Ectodermal cell (in vitro differentiated cells): ENCODE data around the gene PNMA8C. TPM values are rescaled to one million over a fixed set of nuclear protein-coding genes. Genes with fewer than 3 reads are reported as not detected.
A peak's percentile ranks its signal among the peaks of the same experiment; 100 is the strongest.

ENCODE experiments used
- H3K27ac ChIP-seq: 2 replicates; pipeline ENCODE4 v1.7.0; 2013; ENCODE audit warnings: mild to moderate bottlenecking, low read depth, low read length; ENCODE audit not compliant: insufficient read depth, poor library complexity, severe bottlenecking
- H3K27me3 ChIP-seq: 2 replicates; pipeline ENCODE4 v1.7.0; 2013; ENCODE audit warnings: mild to moderate bottlenecking, low read length; ENCODE audit not compliant: insufficient read depth, control insufficient read depth, poor library complexity, severe bottlenecking
- H3K36me3 ChIP-seq: one replicate; pipeline ENCODE4 v1.7.0; 2013; ENCODE audit warnings: low read length; ENCODE audit not compliant: control insufficient read depth, insufficient read depth
- H3K4me1 ChIP-seq: one replicate; pipeline ENCODE4 v1.7.0; 2013; ENCODE audit warnings: low read length; ENCODE audit not compliant: control insufficient read depth, insufficient read depth
- H3K4me3 ChIP-seq: 2 replicates; pipeline ENCODE4 v1.7.0; 2013; ENCODE audit warnings: low read depth, low read length, control low read depth; ENCODE audit not compliant: insufficient read depth
- H3K9me3 ChIP-seq: 2 replicates; pipeline ENCODE4 v1.7.0; 2013; ENCODE audit warnings: mild to moderate bottlenecking, low read length, moderate library complexity; ENCODE audit not compliant: control insufficient read depth
- WGBS, 2 experiments: methylation state at CpG; one replicate each; pipeline ENCODE4 v1.1.7; 2013; ENCODE audit warnings: missing lambda C conversion rate in 2 of 2; 5-methylcytosine and 5-hydroxymethylcytosine counted together
- polyA plus RNA-seq, 4 experiments: library from polyadenylated mRNA; stranded (reverse); fragments of 50-300 nt; gene quantifications; one replicate each; pipeline ENCODE4 v1.2.3, GENCODE V29; 2013

PNMA8C gene
- polyA plus RNA-seq (2013, experiment 1 of 4), result 0.94 TPM
- 0.89 TPM for polyA plus RNA-seq (2013, experiment 2 of 4)
- 0.43 TPM for polyA plus RNA-seq (2013, experiment 3 of 4)
- 0.49 TPM for polyA plus RNA-seq (2013, experiment 4 of 4)

GRCh38 chr19:46428239-46429135, at the start of gene PNMA8C:
Gene PNMA8C (minus strand): TSS chr19:46428936. CDS start chr19:46428359, 577 bp downstream.
- peaks cover 3% of the 10 kb centered on the region for H3K4me1 ChIP-seq
- 37% methylated on average over 52 of the region's 52 CpGs for WGBS, 2 experiments
- no peaks in the 10 kb centered on the region for H3K9me3 ChIP-seq
- no peak within 1 kb of the TSS for H3K27ac ChIP-seq
- H3K27me3 ChIP-seq, result peaks cover 24% of the 10 kb centered on the region
- H3K4me3 ChIP-seq, result no peak within 1 kb of the TSS
- H3K36me3 ChIP-seq, result no peaks in the 10 kb centered on the region

- no peak overlapping the region for H3K27ac ChIP-seq
- H3K9me3 ChIP-seq, result no peaks in the 10 kb centered on the region
- H3K4me3 ChIP-seq, result no peak overlapping the region
- H3K27me3 ChIP-seq, result no peaks in the 10 kb centered on the region
- peaks cover 9% of the 10 kb centered on the region for H3K4me1 ChIP-seq
- no peaks in the 10 kb centered on the region for H3K36me3 ChIP-seq
- WGBS, 2 experiments, result 98 to 99% methylated on average over 2 of the region's 2 CpGs
Measured at GRCh38 chr19:46475986-46476385, 47.2 kb upstream of the PNMA8C start.

- H3K9me3 ChIP-seq, result no peaks in the 10 kb centered on the region
- no peaks in the 10 kb centered on the region for H3K27me3 ChIP-seq
- no peak overlapping the region for H3K4me3 ChIP-seq
- peaks cover 4% of the 10 kb centered on the region for H3K36me3 ChIP-seq
- peaks cover 5% of the 10 kb centered on the region for H3K4me1 ChIP-seq
- 94 to 95% methylated on average over 8 of the region's 8 CpGs for WGBS, 2 experiments
- no peak overlapping the region for H3K27ac ChIP-seq
Measured at GRCh38 chr19:46474211-46474610, 45.5 kb upstream of the PNMA8C start.

- 89 to 91% methylated on average over 4 of the region's 4 CpGs for WGBS, 2 experiments
- Histone ChIP-seq H3K27me3 (no peaks in the 10 kb centered on the region), H3K9me3 (no peaks in the 10 kb centered on the region), H3K4me3 (no peak overlapping the region), H3K4me1 (peaks cover 5% of the 10 kb centered on the region), H3K36me3 (peaks cover 9% of the 10 kb centered on the region), H3K27ac (no peak overlapping the region)
Measured at GRCh38 chr19:46472592-46472991, 43.9 kb upstream of the PNMA8C start.

- WGBS, 2 experiments, result 67 to 69% methylated on average over 11 of the region's 11 CpGs
- Histone ChIP-seq H3K9me3 (no peaks in the 10 kb centered on the region), H3K27me3 (no peaks in the 10 kb centered on the region), H3K27ac (peak overlapping the region; percentile 44), H3K4me1 (peaks cover 5% of the 10 kb centered on the region), H3K36me3 (peaks cover 9% of the 10 kb centered on the region), H3K4me3 (peak overlapping the region; percentile 79)
Measured at GRCh38 chr19:46471811-46472543, 43.2 kb upstream of the PNMA8C start.

- Histone ChIP-seq H3K27me3 (no peaks in the 10 kb centered on the region), H3K4me3 (peak within 1 kb of the TSS; percentile 79), H3K36me3 (peaks cover 9% of the 10 kb centered on the region), H3K4me1 (peaks cover 5% of the 10 kb centered on the region), H3K27ac (peak within 1 kb of the TSS; percentile 72), H3K9me3 (no peaks in the 10 kb centered on the region)
- WGBS, 2 experiments, result 1 to 2% methylated on average over 57 of the region's 57 CpGs
Measured at GRCh38 chr19:46471116-46471733, 42.5 kb upstream of the PNMA8C start, which contains the start of gene PNMA8A. Gene PNMA8A (minus strand): TSS chr19:46471563. CDS start chr19:46471035, 528 bp downstream.

- Histone ChIP-seq H3K36me3 (peaks cover 9% of the 10 kb centered on the region), H3K9me3 (no peaks in the 10 kb centered on the region), H3K4me1 (peaks cover 5% of the 10 kb centered on the region), H3K27ac (no peak overlapping the region), H3K27me3 (no peaks in the 10 kb centered on the region), H3K4me3 (peak overlapping the region; percentile 79)
- 89 to 90% methylated on average over 10 of the region's 10 CpGs for WGBS, 2 experiments
Measured at GRCh38 chr19:46470376-46470775, 41.6 kb upstream of the PNMA8C start.

- Histone ChIP-seq H3K4me1 (peaks cover 5% of the 10 kb centered on the region), H3K27ac (no peak overlapping the region), H3K4me3 (no peak overlapping the region), H3K27me3 (no peaks in the 10 kb centered on the region), H3K36me3 (peaks cover 9% of the 10 kb centered on the region), H3K9me3 (no peaks in the 10 kb centered on the region)
- WGBS, 2 experiments, result 95% methylated on average over 18 of the region's 18 CpGs
Measured at GRCh38 chr19:46469541-46470185, 40.9 kb upstream of the PNMA8C start.

- no peaks in the 10 kb centered on the region for H3K9me3 ChIP-seq
- H3K27me3 ChIP-seq, result no peaks in the 10 kb centered on the region
- H3K27ac ChIP-seq, result no peak overlapping the region
- peaks cover 1% of the 10 kb centered on the region for H3K4me1 ChIP-seq
- 92 to 94% methylated on average over 15 of the region's 15 CpGs for WGBS, 2 experiments
- H3K4me3 ChIP-seq, result no peak overlapping the region
- peaks cover 9% of the 10 kb centered on the region for H3K36me3 ChIP-seq
Measured at GRCh38 chr19:46466536-46467196, 37.9 kb upstream of the PNMA8C start.
